ENCODE results near the gene GIPC3.

The GIPC3 gene

GRCh38 chr19:3637621-3638020 lies 52.3 kb downstream of the GIPC3 start:
- CTCF ChIA-PET = no interaction called here

GRCh38 chr19:3638208-3639193 lies 53.2 kb downstream of the GIPC3 start:
- POLR2A ChIA-PET (ENCODE audit: low non-redundant PET) = no interaction called here
- no peak for DNase-seq (ENCODE audit: low spot score)
- CTCF ChIA-PET = no interaction called here
- TF ChIP-seq CTCF (conservative IDR thresholded peaks at IDR 0.05; ENCODE audit: low read depth) = no peak
- no peak overlapping the region for H3K27ac ChIP-seq

More at GRCh38 chr19:3637621-3638020, 52.3 kb downstream of the GIPC3 start:
- POLR2A ChIA-PET (ENCODE audit: low non-redundant PET) = no interaction called here
- TF ChIP-seq CTCF (conservative IDR thresholded peaks at IDR 0.05; ENCODE audit: low read depth) = no peak
- no peak for DNase-seq (ENCODE audit: low spot score)
- no peak overlapping the region for H3K27ac ChIP-seq

- no peak for DNase-seq (ENCODE audit: low spot score)
- no peak overlapping the region for H3K27ac ChIP-seq
- no peak for TF ChIP-seq CTCF (conservative IDR thresholded peaks at IDR 0.05; ENCODE audit: low read depth)
- CTCF ChIA-PET = no interaction called here
- POLR2A ChIA-PET (ENCODE audit: low non-redundant PET) = no interaction called here
These were observed 54.2 kb downstream of the GIPC3 start for GRCh38 chr19:3639479-3639878.

GRCh38 chr19:3641515-3642269 lies 56.4 kb downstream of the GIPC3 start:
- ChIA-PET CTCF (no interaction called here), POLR2A (ENCODE audit: low non-redundant PET) (no interaction called here)
- DNase-seq (ENCODE audit: low spot score) = no peak
- H3K27ac ChIP-seq = no peak overlapping the region
- no peak for TF ChIP-seq CTCF (conservative IDR thresholded peaks at IDR 0.05; ENCODE audit: low read depth)

- POLR2A ChIA-PET (ENCODE audit: low non-redundant PET) = no interaction called here
- no peak overlapping the region for H3K27ac ChIP-seq
- no peak for TF ChIP-seq CTCF (conservative IDR thresholded peaks at IDR 0.05; ENCODE audit: low read depth)
- no peak for DNase-seq (ENCODE audit: low spot score)
- CTCF ChIA-PET = no interaction called here
These were observed 57.0 kb downstream of the GIPC3 start for GRCh38 chr19:3642296-3642695.

Measured in RWPE1 (cell line).